ENCODE measurements around the gene EBPL. TPM values are rescaled to one million over a fixed set of nuclear protein-coding genes. Genes with fewer than 3 reads are reported as not detected.

The EBPL gene
- polyA plus RNA-seq, 1 of the 3 experiments (the other 2 are of a cell fraction), result 113 TPM

DNA sequence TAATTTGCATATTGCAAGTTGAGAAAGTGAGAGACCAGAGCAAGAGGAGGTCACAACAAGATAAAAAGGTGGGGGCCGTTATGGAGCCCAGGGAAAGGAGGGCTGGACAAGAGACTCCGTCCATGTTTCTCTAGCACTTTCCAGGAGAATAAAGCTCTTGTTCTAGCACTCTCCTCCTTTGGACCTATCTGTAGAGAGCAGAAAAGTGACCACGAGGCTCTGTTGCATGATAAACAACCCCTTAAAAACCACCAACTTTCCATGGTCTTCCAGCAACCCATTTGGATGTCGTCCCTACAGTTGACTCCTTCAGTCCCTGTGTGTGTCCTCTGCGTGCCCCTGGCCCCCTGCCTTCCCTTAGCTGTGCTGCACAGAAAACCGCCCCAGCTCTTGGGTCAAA is 67.1 kb downstream of the EBPL start:
- 79% methylated on average over 6 of the region's 6 CpGs for WGBS (ENCODE audit: low lambda C conversion rate)
- ChIA-PET POLR2A (no interaction called here), CTCF (interaction anchor here (2.3 kb wide), 1 partner anchor 17 kb away, joined by 8 read pairs; no protein-coding TSS in a partner anchor)
- H3K36me3 ChIP-seq (replicated peaks in 1 of 2; ENCODE audit: control insufficient read depth in 1 of 2, insufficient read depth in 2 of 2, low read length in 1 of 2), result no peaks in the 10 kb centered on the region
- H3F3A ChIP-seq (replicated peaks; ENCODE audit: insufficient read depth), result no peaks in the 10 kb centered on the region
- H3K9ac ChIP-seq, result no peak overlapping the region
- H3K27ac ChIP-seq (ENCODE audit: low read depth in 2 of 2, low read length in 1 of 2), result no peak overlapping the region
- no peak for DNase-seq
- H3K27me3 ChIP-seq (ENCODE audit: insufficient read depth), result no peaks in the 10 kb centered on the region
- no peak for TF ChIP-seq TCF12 (IDR thresholded peaks at IDR 0.05)
- no peak for TF ChIP-seq GABPA (IDR thresholded peaks at IDR 0.05; ENCODE audit: low read depth)
- TF ChIP-seq POLR2AphosphoS5 (IDR thresholded peaks at IDR 0.05; ENCODE audit: low read depth, low read length), result no peak
- TF ChIP-seq RFX5 (IDR thresholded peaks at IDR 0.05; ENCODE audit: low read length), result no peak
- TF ChIP-seq RAD21 (IDR thresholded peaks at IDR 0.05; ENCODE audit: low read length), result no peak
- no peak overlapping the region for H3K4me3 ChIP-seq (ENCODE audit: low read depth in 2 of 2, low read length in 1 of 2)
- no peaks in the 10 kb centered on the region for H3K79me2 ChIP-seq (ENCODE audit: insufficient read depth)
- no peaks in the 10 kb centered on the region for H3K9me2 ChIP-seq
- H2AFZ ChIP-seq (ENCODE audit: low read depth), result no peak overlapping the region
- H3K9me3 ChIP-seq, result no peaks in the 10 kb centered on the region
- H3K4me1 ChIP-seq (ENCODE audit: control insufficient read depth in 1 of 2, insufficient read depth in 2 of 2, low read depth in 1 of 2, low read length in 1 of 2), result no peaks in the 10 kb centered on the region
- H4K20me1 ChIP-seq (ENCODE audit: insufficient read depth), result no peaks in the 10 kb centered on the region
- no peak overlapping the region for H3K4me2 ChIP-seq

DNA sequence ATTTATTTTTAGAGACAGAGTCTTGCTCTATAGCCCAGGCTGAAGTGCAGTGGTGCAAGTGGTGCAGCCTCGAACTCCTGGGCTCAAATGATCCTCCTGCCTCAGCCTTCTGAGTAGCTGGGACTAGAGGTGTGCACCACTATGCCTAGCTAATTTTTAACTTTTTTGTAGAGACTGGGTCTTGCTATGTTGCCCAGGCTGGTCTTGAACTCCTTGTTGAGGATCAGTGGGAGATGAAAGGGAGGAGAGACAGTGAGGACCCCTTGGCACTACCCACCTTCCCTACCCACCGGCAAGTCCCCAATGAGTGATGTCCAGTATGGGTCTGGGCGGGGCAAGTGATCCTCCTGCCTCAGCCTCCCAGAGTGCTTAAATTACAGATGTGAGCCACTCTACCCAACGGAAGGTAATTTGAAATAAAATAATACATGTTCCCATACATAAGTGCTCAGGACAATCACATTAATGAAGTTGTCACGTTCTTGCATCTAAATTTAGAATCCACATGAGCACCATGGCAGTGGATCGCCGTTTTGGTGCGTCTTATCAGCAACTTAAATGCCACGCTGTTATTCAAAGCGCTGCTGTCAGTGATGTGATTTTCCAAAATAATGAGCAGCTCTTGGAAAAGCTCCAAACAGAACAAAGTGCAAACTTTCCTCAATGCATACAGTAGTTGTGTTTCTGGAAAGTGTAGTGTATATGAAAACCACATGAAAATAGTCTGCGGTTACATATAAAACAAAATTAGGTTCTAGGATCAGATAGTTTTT is 68.9 kb downstream of the EBPL start:
- H3K4me2 ChIP-seq, result no peak overlapping the region
- H3F3A ChIP-seq (replicated peaks; ENCODE audit: insufficient read depth), result no peaks in the 10 kb centered on the region
- WGBS (ENCODE audit: low lambda C conversion rate), result 71% methylated on average over 11 of the region's 11 CpGs
- no peak overlapping the region for H3K4me3 ChIP-seq (ENCODE audit: low read depth in 2 of 2, low read length in 1 of 2)
- DNase-seq, result no peak
- CTCF ChIA-PET, result no interaction called here
- no peak overlapping the region for H2AFZ ChIP-seq (ENCODE audit: low read depth)
- H3K9me2 ChIP-seq, result no peaks in the 10 kb centered on the region
- no peaks in the 10 kb centered on the region for H3K36me3 ChIP-seq (replicated peaks in 1 of 2; ENCODE audit: control insufficient read depth in 1 of 2, insufficient read depth in 2 of 2, low read length in 1 of 2)
- H3K79me2 ChIP-seq (ENCODE audit: insufficient read depth), result no peaks in the 10 kb centered on the region
- H3K9me3 ChIP-seq, result no peaks in the 10 kb centered on the region
- no peak overlapping the region for H3K27ac ChIP-seq (ENCODE audit: low read depth in 2 of 2, low read length in 1 of 2)
- H3K4me1 ChIP-seq (ENCODE audit: control insufficient read depth in 1 of 2, insufficient read depth in 2 of 2, low read depth in 1 of 2, low read length in 1 of 2), result no peaks in the 10 kb centered on the region
- H4K20me1 ChIP-seq (ENCODE audit: insufficient read depth), result no peaks in the 10 kb centered on the region
- H3K9ac ChIP-seq, result no peak overlapping the region
- H3K27me3 ChIP-seq (ENCODE audit: insufficient read depth), result no peaks in the 10 kb centered on the region
- TF ChIP-seq GATA2 (CRISPR knock-in tag; IDR thresholded peaks at IDR 0.05) (no peak), ELF1 (IDR thresholded peaks at IDR 0.05) (no peak), RXRA (IDR thresholded peaks at IDR 0.05; ENCODE audit: borderline replicate concordance, low read depth) (no peak), CHD2 (IDR thresholded peaks at IDR 0.05; ENCODE audit: low read length, partially characterized antibody) (no peak)
- TF ChIP-seq, protein P1, sequence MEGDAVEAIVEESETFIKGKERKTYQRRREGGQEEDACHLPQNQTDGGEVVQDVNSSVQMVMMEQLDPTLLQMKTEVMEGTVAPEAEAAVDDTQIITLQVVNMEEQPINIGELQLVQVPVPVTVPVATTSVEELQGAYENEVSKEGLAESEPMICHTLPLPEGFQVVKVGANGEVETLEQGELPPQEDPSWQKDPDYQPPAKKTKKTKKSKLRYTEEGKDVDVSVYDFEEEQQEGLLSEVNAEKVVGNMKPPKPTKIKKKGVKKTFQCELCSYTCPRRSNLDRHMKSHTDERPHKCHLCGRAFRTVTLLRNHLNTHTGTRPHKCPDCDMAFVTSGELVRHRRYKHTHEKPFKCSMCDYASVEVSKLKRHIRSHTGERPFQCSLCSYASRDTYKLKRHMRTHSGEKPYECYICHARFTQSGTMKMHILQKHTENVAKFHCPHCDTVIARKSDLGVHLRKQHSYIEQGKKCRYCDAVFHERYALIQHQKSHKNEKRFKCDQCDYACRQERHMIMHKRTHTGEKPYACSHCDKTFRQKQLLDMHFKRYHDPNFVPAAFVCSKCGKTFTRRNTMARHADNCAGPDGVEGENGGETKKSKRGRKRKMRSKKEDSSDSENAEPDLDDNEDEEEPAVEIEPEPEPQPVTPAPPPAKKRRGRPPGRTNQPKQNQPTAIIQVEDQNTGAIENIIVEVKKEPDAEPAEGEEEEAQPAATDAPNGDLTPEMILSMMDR (IDR thresholded peaks at IDR 0.05), result no peak
- TF ChIP-seq, protein P2, sequence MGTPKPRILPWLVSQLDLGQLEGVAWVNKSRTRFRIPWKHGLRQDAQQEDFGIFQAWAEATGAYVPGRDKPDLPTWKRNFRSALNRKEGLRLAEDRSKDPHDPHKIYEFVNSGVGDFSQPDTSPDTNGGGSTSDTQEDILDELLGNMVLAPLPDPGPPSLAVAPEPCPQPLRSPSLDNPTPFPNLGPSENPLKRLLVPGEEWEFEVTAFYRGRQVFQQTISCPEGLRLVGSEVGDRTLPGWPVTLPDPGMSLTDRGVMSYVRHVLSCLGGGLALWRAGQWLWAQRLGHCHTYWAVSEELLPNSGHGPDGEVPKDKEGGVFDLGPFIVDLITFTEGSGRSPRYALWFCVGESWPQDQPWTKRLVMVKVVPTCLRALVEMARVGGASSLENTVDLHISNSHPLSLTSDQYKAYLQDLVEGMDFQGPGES (IDR thresholded peaks at IDR 0.05; ENCODE audit: low read depth, low read length), result no peak
- TF ChIP-seq, protein P3, sequence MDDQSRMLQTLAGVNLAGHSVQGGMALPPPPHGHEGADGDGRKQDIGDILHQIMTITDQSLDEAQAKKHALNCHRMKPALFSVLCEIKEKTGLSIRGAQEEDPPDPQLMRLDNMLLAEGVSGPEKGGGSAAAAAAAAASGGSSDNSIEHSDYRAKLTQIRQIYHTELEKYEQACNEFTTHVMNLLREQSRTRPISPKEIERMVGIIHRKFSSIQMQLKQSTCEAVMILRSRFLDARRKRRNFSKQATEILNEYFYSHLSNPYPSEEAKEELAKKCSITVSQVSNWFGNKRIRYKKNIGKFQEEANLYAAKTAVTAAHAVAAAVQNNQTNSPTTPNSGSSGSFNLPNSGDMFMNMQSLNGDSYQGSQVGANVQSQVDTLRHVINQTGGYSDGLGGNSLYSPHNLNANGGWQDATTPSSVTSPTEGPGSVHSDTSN (IDR thresholded peaks at IDR 0.05), result no peak
- TF ChIP-seq, protein P4, sequence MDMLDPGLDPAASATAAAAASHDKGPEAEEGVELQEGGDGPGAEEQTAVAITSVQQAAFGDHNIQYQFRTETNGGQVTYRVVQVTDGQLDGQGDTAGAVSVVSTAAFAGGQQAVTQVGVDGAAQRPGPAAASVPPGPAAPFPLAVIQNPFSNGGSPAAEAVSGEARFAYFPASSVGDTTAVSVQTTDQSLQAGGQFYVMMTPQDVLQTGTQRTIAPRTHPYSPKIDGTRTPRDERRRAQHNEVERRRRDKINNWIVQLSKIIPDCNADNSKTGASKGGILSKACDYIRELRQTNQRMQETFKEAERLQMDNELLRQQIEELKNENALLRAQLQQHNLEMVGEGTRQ (IDR thresholded peaks at IDR 0.05; ENCODE audit: borderline replicate concordance, low read depth, low read length), result no peak
- POLR2A ChIA-PET, result no interaction called here

Data from SK-N-SH (cell line).